ENCODE measurements around the gene KDELR3. TPM values are rescaled to one million over a fixed set of nuclear protein-coding genes. Genes with fewer than 3 reads are reported as not detected.

Gene KDELR3
- total RNA-seq, 1 experiment from 2014 or later = 7.3 TPM

- peak within 1 kb of the TSS; percentile 77 for H2AK5ac ChIP-seq (ENCODE audit: insufficient read length, low read length)
- H3K4ac ChIP-seq (ENCODE audit: low read depth, low read length) = peak within 1 kb of the TSS; percentile 94
- no peaks in the 10 kb centered on the region for H3K79me1 ChIP-seq (ENCODE audit: insufficient read depth, low read depth, low read length, poor library complexity, severe bottlenecking)
- H2BK120ac ChIP-seq (ENCODE audit: low read depth, low read length, poor library complexity, severe bottlenecking) = peak within 1 kb of the TSS; percentile 98
- H2BK12ac ChIP-seq (ENCODE audit: insufficient read length, low read depth, low read length) = peak within 1 kb of the TSS; percentile 98
- H3K36me3 Mint-ChIP-seq (ENCODE audit: insufficient read depth in 1 of 3, low read depth in 3 of 3) = peaks cover 29 to 43% (median 41%) of the 10 kb centered on the region in 3 experiments
- peaks cover 35% of the 10 kb centered on the region; the same call in 1 of the 2 replicates for H3K79me2 ChIP-seq (ENCODE audit: insufficient read depth, low read length)
- peak within 1 kb of the TSS; percentile 95 for H3K56ac ChIP-seq (ENCODE audit: insufficient read length, low read depth, low read length)
- no CpG with 5 or more reads among the region's 83 CpGs for WGBS (ENCODE audit: extremely low coverage, insufficient read length, low lambda C conversion rate)
- no peaks in the 10 kb centered on the region for H4K20me1 ChIP-seq (ENCODE audit: control insufficient read depth, insufficient read depth, insufficient read length)
- H3T11ph ChIP-seq (ENCODE audit: low read length) = peak within 1 kb of the TSS; percentile 99
- peak within 1 kb of the TSS; percentile 99 for H3K9ac ChIP-seq (ENCODE audit: extremely low read depth, insufficient read length, low read length)
- peak; percentile 94 for DNase-seq
- H3K4me1 Mint-ChIP-seq = peaks cover 29 to 40% of the 10 kb centered on the region in 2 experiments
- peak within 1 kb of the TSS; percentile 97 for H4K91ac ChIP-seq (ENCODE audit: insufficient read length, low read depth, low read length)
- peak within 1 kb of the TSS; percentile 93 for H3K23ac ChIP-seq (ENCODE audit: insufficient read length, low read depth, low read length)
- peak within 1 kb of the TSS; percentile 98 for H3K27ac ChIP-seq (ENCODE audit: insufficient read length, low read depth, low read length)
- no peak within 1 kb of the TSS; the same call in 1 of the 2 replicates for H2BK15ac ChIP-seq (ENCODE audit: low read depth, low read length)
- no peaks in the 10 kb centered on the region; the same call in 1 of the 2 replicates for H3K27me3 Mint-ChIP-seq (ENCODE audit: low read depth)
- H3K27me3 ChIP-seq (ENCODE audit: insufficient read depth, low read length) = no peaks in the 10 kb centered on the region
- H3K18ac ChIP-seq (ENCODE audit: insufficient read length, low read depth, low read length) = peak within 1 kb of the TSS; percentile 100
- H3K4me1 ChIP-seq (ENCODE audit: insufficient read depth, low read length) = no peaks in the 10 kb centered on the region; the same call in 1 of the 2 replicates
- peak within 1 kb of the TSS; percentile 100 for H3K27ac Mint-ChIP-seq
- no peak within 1 kb of the TSS for H4K8ac ChIP-seq (replicated peaks; ENCODE audit: insufficient read length, low read depth, low read length)
- peak within 1 kb of the TSS; percentile 97 to 98 for H3K4me3 Mint-ChIP-seq
- H3K4me2 ChIP-seq (ENCODE audit: insufficient read depth, insufficient read length, low read length) = peak within 1 kb of the TSS; percentile 92
- H2AFZ ChIP-seq (ENCODE audit: low read length) = no peak within 1 kb of the TSS
- H4K5ac ChIP-seq (ENCODE audit: insufficient read length, low read depth, low read length) = peak within 1 kb of the TSS; percentile 99
- H3K14ac ChIP-seq (ENCODE audit: insufficient read depth, low read length) = peak within 1 kb of the TSS; percentile 100
- H3K9me3 ChIP-seq (ENCODE audit: control insufficient read depth, low read depth, low read length) = no peaks in the 10 kb centered on the region
- no peak within 1 kb of the TSS for H2BK20ac ChIP-seq (ENCODE audit: low read depth, low read length, poor library complexity, severe bottlenecking)
- H3K9me3 Mint-ChIP-seq = peaks cover 0 to 8% of the 10 kb centered on the region in 2 experiments; a peak in 3 of 5 replicates
- peak within 1 kb of the TSS; percentile 90 for H2BK5ac ChIP-seq (ENCODE audit: insufficient read length, low read length)
- TF ChIP-seq CTCF (conservative IDR thresholded peaks at IDR 0.05) = no peak
- H3K23me2 ChIP-seq (ENCODE audit: insufficient read length, low read depth, low read length, poor library complexity, severe bottlenecking) = peaks cover 7% of the 10 kb centered on the region
Measured at GRCh38 chr22:38506118-38506962, 38.4 kb downstream of the KDELR3 start, which contains the start of gene DDX17. Gene DDX17, minus strand, starts transcription at chr22:38506311.

All from H9 (cell line).